ENCODE results near the gene PMPCA. TPM values are rescaled to one million over a fixed set of nuclear protein-coding genes. Genes with fewer than 3 reads are reported as not detected.

PMPCA gene
- total RNA-seq, 2 experiments from 2014 or later, result 53.3 to 76.1 TPM

- Histone ChIP-seq H3K27ac (ENCODE audit: low read depth, low read length, poor library complexity, severe bottlenecking) (no peak overlapping the region), H3K79me2 (ENCODE audit: insufficient read depth, low read depth, low read length) (no peaks in the 10 kb centered on the region), H3K4me2 (ENCODE audit: low read length) (no peak overlapping the region), H3K4me1 (ENCODE audit: insufficient read depth, low read length, poor library complexity, severe bottlenecking) (no peaks in the 10 kb centered on the region), H4K20me1 (ENCODE audit: insufficient read depth, low read length) (no peaks in the 10 kb centered on the region), H2AFZ (ENCODE audit: low read length) (no peak overlapping the region), H3K9me3 (ENCODE audit: low read length) (no peaks in the 10 kb centered on the region), H3K4me3 (ENCODE audit: low read depth, low read length, poor library complexity, severe bottlenecking) (no peak overlapping the region), H3K36me3 (ENCODE audit: insufficient read depth, low read length) (peaks cover 94% of the 10 kb centered on the region), H3K9me2 (ENCODE audit: insufficient read depth, low read length) (no peaks in the 10 kb centered on the region)
- no peak for TF ChIP-seq EZH2phosphoT487 (IDR thresholded peaks at IDR 0.05; ENCODE audit: borderline replicate concordance, low read depth, low read length)
- no peak for TF ChIP-seq CTCF (conservative IDR thresholded peaks at IDR 0.05; ENCODE audit: low read length)
- POLR2A ChIA-PET, result interaction anchor here (0.7 kb wide), 1 partner anchor 9 kb away, joined by 3 read pairs; no protein-coding TSS in a partner anchor
- intact Hi-C loops (cut with micrococcal nuclease; ENCODE audit: unreplicated experiment), result no loop called here
- no TSS peak for BruUV-seq (replicated peaks)
- no peak for DNase-seq (ENCODE audit: low spot score)
- CTCF ChIA-PET (ENCODE audit: unreplicated experiment), result no interaction called here
These were observed 21.1 kb upstream of the PMPCA start for GRCh38 chr9:136389396-136389795.

GRCh38 chr9:136391737-136392537, 18.5 kb upstream of the PMPCA start:
- Histone ChIP-seq H3K9me3 (ENCODE audit: low read length) (no peaks in the 10 kb centered on the region), H3K27ac (ENCODE audit: low read depth, low read length, poor library complexity, severe bottlenecking) (no peak overlapping the region), H3K4me1 (ENCODE audit: insufficient read depth, low read length, poor library complexity, severe bottlenecking) (no peaks in the 10 kb centered on the region), H4K20me1 (ENCODE audit: insufficient read depth, low read length) (no peaks in the 10 kb centered on the region), H3K4me2 (ENCODE audit: low read length) (no peak overlapping the region), H3K4me3 (ENCODE audit: low read depth, low read length, poor library complexity, severe bottlenecking) (no peak overlapping the region), H2AFZ (ENCODE audit: low read length) (no peak overlapping the region), H3K36me3 (ENCODE audit: insufficient read depth, low read length) (peaks cover 96% of the 10 kb centered on the region), H3K9me2 (ENCODE audit: insufficient read depth, low read length) (no peaks in the 10 kb centered on the region), H3K79me2 (ENCODE audit: insufficient read depth, low read depth, low read length) (no peaks in the 10 kb centered on the region)
- POLR2A ChIA-PET, result no interaction called here
- CTCF ChIA-PET (ENCODE audit: unreplicated experiment), result no interaction called here
- BruUV-seq (replicated peaks), result no TSS peak
- no peak for DNase-seq (ENCODE audit: low spot score)
- no peak for TF ChIP-seq CTCF (conservative IDR thresholded peaks at IDR 0.05; ENCODE audit: low read length)
- intact Hi-C loops (cut with micrococcal nuclease; ENCODE audit: unreplicated experiment), result no loop called here
